ENCODE measurements around the gene SACM1L.

The SACM1L gene, protein sequence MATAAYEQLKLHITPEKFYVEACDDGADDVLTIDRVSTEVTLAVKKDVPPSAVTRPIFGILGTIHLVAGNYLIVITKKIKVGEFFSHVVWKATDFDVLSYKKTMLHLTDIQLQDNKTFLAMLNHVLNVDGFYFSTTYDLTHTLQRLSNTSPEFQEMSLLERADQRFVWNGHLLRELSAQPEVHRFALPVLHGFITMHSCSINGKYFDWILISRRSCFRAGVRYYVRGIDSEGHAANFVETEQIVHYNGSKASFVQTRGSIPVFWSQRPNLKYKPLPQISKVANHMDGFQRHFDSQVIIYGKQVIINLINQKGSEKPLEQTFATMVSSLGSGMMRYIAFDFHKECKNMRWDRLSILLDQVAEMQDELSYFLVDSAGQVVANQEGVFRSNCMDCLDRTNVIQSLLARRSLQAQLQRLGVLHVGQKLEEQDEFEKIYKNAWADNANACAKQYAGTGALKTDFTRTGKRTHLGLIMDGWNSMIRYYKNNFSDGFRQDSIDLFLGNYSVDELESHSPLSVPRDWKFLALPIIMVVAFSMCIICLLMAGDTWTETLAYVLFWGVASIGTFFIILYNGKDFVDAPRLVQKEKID

DNA sequence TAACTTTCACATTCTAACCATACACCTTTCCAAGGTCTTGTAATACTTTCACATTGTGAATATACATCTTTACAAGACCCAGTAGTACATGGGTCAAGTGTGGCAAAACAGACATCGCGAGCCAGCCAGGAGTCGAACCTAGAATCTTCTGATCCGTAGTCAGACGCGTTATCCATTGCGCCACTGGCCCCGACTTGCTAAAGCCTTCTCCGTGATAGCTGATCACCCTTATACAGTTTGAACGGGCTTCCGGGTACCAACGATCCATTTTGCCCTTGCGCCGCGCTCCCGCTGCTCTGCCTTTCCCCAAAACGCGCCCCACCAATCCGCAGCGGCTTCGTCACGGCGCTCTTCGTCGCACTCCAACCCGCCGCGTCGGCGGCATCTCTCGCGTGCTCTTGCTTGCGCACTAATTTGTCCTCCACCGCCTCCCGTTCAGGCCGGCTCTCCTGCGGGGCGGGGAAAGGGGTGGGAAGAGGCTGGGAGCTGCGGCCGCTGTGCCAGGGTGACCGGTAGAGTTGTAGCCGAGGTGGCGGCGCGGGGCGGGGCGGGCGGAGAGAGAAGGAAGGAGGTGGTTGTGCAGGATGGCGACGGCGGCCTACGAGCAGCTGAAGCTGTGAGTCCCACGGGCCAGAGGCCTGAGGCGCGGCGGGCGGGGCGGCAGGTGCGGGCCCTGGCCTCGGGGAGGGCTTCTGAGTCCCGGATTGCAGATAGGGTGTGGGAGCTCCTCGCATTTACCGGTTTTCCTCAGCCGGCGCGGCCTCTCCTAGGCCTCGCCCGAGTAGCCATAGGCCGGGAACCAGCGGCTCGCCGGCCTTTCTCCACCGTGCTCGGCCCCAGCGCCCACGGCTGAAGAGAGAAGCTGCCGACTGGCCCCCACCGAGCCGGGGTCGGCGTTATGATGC is at the start of gene SACM1L:
SACM1L (plus strand) TSS at position 515 of the 905 bp plus-strand sequence; CDS start at position 585, 70 bp downstream.
- peak within 1 kb of the TSS; percentile 84 for H3K4me3 ChIP-seq (ENCODE audit: control insufficient read depth, low read depth, low read length)
- TF ChIP-seq, protein P1, sequence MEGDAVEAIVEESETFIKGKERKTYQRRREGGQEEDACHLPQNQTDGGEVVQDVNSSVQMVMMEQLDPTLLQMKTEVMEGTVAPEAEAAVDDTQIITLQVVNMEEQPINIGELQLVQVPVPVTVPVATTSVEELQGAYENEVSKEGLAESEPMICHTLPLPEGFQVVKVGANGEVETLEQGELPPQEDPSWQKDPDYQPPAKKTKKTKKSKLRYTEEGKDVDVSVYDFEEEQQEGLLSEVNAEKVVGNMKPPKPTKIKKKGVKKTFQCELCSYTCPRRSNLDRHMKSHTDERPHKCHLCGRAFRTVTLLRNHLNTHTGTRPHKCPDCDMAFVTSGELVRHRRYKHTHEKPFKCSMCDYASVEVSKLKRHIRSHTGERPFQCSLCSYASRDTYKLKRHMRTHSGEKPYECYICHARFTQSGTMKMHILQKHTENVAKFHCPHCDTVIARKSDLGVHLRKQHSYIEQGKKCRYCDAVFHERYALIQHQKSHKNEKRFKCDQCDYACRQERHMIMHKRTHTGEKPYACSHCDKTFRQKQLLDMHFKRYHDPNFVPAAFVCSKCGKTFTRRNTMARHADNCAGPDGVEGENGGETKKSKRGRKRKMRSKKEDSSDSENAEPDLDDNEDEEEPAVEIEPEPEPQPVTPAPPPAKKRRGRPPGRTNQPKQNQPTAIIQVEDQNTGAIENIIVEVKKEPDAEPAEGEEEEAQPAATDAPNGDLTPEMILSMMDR (conservative IDR thresholded peaks at IDR 0.05; ENCODE audit: control insufficient read depth, insufficient read depth, low read depth, low read length): no peak
- DNase-seq (ENCODE audit: low read depth): peak; percentile 98

DNA sequence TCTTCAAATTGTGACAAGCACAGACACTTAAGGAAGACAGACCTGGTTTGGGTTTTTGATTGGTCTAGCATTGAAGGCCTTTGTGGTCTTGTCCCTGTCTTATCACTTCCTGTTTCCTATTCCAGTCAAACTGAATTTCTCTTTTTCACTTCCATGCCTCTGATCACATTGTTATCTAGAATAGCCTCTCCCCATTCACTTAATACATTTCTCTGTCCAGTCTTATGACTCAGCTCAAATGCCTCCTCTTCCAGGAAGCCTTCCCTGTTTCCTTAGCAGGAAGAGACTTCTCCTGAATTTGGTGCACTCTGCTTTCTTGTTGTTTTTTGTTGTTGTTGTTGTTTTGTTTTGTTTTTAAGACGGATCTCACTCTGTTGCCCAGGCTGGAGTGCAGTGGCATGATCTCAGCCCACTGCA is 49.1 kb upstream of the SACM1L start:
- TF ChIP-seq, protein P1 (conservative IDR thresholded peaks at IDR 0.05; ENCODE audit: control insufficient read depth, insufficient read depth, low read depth, low read length): no peak

DNA sequence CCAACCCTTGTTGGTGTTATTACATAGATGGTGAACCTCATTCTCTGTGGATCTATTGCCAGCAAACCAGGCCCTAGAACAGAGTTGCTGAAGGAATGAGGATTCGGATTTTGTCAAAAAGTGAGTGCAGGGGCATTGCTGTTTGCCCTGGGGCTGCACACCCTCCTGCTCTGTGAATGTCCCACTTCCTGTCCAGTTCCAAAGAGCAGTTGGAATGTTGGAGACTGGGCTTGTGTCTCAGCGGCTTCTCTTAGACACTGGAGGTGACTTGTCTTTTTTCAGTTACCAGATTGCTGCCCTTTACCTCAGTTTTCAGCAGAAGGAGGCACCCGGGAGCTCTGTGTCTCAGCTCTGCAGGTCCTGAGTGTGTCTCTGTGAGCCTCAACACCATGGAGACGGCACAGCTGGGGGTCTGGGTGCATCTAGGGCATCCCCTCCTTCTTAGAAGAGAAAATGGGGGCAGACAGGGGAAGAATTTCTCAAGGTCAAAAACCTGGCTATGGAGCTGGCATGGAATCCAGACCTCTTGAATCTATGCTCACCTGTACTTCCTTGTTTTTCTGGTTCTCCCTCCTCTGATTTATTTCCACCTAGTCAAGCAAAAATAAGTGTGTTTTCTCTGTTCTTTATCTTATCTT is 48.4 kb upstream of the SACM1L start:
- TF ChIP-seq, protein P1 (conservative IDR thresholded peaks at IDR 0.05; ENCODE audit: control insufficient read depth, insufficient read depth, low read depth, low read length): no peak
- no peak for DNase-seq (ENCODE audit: low read depth)
- no peak overlapping the region for H3K4me3 ChIP-seq (ENCODE audit: control insufficient read depth, low read depth, low read length)

More for the DNA sequence above, 49.1 kb upstream of the SACM1L start:
- no peak for DNase-seq (ENCODE audit: low read depth)
- H3K4me3 ChIP-seq (ENCODE audit: control insufficient read depth, low read depth, low read length): no peak overlapping the region

DNA sequence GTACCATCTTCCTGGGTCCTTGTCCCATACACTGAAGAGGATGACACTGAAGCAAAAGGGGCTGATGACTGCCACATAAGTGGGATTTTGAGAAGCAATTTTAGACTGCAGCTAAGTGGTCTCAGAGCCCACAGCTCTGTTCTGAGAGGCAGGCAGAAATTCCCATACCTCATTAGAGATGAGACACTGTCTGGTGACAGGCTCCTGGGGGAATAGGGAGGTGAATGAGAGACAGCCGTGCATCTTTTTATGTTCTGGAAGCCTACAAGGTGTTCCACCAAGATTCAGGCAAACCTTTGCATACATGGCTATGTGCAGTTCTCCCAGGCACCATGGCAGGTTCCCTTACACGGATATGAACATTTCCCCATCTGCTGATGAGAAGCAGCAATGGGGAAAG is 47.4 kb upstream of the SACM1L start:
- TF ChIP-seq, protein P1 (conservative IDR thresholded peaks at IDR 0.05; ENCODE audit: control insufficient read depth, insufficient read depth, low read depth, low read length): no peak

DNA sequence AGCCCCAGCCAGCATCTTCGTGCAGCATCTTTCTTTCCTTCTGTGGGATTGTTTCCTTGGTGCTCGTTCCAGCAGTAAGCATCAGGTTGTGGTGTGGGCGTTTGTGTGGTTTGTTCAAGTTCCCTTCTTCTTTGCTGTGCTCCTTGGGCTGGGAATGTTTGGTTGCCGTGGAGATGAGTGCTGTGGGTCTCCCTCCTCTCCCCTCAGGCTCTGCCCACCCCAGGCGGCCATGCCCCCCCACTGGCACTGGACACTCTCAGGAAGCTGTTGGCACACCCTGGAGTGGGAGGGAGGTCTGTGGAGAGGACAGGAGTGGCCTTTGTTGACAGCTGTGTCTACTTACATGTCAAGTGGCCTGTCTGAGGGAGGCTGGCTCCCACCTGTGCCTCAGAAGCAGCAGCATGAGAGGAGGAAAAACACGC is 46.5 kb upstream of the SACM1L start:
- TF ChIP-seq, protein P1 (conservative IDR thresholded peaks at IDR 0.05; ENCODE audit: control insufficient read depth, insufficient read depth, low read depth, low read length): no peak
- H3K4me3 ChIP-seq (ENCODE audit: control insufficient read depth, low read depth, low read length): no peak overlapping the region
- peak; percentile 62 for DNase-seq (ENCODE audit: low read depth)

More for the DNA sequence above, 47.4 kb upstream of the SACM1L start:
- DNase-seq (ENCODE audit: low read depth): no peak
- no peak overlapping the region for H3K4me3 ChIP-seq (ENCODE audit: control insufficient read depth, low read depth, low read length)

Measured in fibroblast of mammary gland (primary cell).